Measurements from ENCODE around the gene AKT2. TPM values are rescaled to one million over a fixed set of nuclear protein-coding genes. Genes with fewer than 3 reads are reported as not detected.

The AKT2 gene
- total RNA-seq, 1 experiment from 2014 or later, result 108 TPM

DNA sequence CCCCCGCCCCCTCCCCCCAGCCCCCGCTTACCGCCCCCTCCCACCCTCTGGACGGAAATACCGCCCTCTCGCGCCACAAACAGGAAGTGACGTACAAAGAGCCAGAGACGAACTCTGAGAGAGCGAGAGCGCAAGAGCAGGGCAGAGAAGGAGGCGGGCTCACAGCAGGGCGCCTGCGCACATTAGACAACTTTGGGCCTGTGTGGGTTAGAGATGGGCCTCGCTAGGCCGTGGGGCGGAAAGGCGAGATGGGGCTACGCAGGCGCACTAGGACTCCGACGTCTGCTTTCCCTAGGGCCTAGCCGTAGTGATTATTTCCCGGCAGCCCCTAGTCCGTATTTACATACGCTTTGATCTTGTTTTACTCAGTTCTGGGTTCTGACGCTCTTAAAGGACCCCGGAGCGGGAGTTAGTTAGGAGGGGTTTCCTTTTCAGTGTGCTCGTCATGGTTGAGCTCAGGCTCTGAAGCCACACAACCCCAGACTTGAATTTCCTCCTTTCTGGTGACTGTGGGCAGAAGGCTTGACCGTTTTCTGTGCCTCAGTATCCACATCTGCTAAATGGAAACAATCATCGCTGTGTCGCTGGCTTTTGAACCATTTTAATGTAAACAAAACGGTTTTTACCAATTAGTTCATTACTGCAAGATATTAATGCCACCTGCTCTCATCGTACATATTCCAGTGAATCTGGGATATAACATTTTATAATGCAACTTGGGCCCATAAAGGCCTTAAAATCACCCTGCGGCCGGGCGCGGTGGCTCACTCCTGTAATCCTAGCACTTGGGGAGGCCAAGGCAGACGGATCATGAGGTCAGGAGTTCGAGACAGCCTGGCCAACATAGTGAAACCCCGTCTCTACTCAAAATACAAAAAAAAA is 449 bp upstream of the AKT2 start:
- ChIA-PET POLR2A (interaction anchor here (0.7 to 2.5 kb wide), 7 partner anchors 10 to 360 kb away, joined by 3 to 15 read pairs (median 3); partner anchors contain the start of genes C19orf47 and PLD3), CTCF (interaction anchor here (0.6 kb wide), 1 partner anchor 15 kb away, joined by 3 read pairs; no protein-coding TSS in a partner anchor)
- TF ChIP-seq, protein P1, sequence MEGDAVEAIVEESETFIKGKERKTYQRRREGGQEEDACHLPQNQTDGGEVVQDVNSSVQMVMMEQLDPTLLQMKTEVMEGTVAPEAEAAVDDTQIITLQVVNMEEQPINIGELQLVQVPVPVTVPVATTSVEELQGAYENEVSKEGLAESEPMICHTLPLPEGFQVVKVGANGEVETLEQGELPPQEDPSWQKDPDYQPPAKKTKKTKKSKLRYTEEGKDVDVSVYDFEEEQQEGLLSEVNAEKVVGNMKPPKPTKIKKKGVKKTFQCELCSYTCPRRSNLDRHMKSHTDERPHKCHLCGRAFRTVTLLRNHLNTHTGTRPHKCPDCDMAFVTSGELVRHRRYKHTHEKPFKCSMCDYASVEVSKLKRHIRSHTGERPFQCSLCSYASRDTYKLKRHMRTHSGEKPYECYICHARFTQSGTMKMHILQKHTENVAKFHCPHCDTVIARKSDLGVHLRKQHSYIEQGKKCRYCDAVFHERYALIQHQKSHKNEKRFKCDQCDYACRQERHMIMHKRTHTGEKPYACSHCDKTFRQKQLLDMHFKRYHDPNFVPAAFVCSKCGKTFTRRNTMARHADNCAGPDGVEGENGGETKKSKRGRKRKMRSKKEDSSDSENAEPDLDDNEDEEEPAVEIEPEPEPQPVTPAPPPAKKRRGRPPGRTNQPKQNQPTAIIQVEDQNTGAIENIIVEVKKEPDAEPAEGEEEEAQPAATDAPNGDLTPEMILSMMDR (IDR thresholded peaks at IDR 0.05; ENCODE audit: unreplicated experiment), result no peak
- DNase-seq (ENCODE audit: unreplicated experiment), result peak; percentile 100
- Mint-ChIP-seq H3K9me3 (ENCODE audit: unreplicated experiment) (no peaks in the 10 kb centered on the region), H3K36me3 (ENCODE audit: insufficient read depth, unreplicated experiment) (no peaks in the 10 kb centered on the region), H3K27ac (ENCODE audit: low read depth, unreplicated experiment) (peak overlapping the region; percentile 100), H3K27me3 (ENCODE audit: insufficient read depth, unreplicated experiment) (no peaks in the 10 kb centered on the region), H3K4me1 (ENCODE audit: insufficient read depth, unreplicated experiment) (peaks cover 19% of the 10 kb centered on the region), H3K4me3 (ENCODE audit: unreplicated experiment) (peak overlapping the region; percentile 92)
- intact Hi-C loops (cut with micrococcal nuclease), result no loop called here
- TSS peak; percentile 98 for BruUV-seq (replicated peaks)

DNA sequence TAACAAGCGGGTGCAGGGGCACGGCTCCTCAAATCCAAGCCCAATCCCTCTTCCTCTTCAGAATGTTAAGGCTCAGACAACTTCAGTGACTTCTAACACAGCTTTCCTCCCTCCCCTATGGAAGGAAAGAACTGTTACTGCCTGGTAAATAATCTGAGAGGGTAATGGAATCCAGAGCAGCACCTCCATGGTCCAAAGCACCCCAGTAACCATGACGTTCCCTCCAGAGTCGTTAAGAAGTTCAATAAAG is 969 bp downstream of the AKT2 start:
- BruUV-seq (replicated peaks), result TSS peak; percentile 48
- ChIA-PET CTCF (interaction anchor here (0.5 kb wide), 1 partner anchor 140 kb away, joined by 4 read pairs; no protein-coding TSS in a partner anchor), POLR2A (interaction anchor here (0.6 to 2.5 kb wide), 8 partner anchors 21 to 847 kb away, joined by 3 to 15 read pairs (median 4); partner anchors contain the start of genes MAP3K10 and ZNF780A)
- peak overlapping the region; percentile 92 for H3K4me3 Mint-ChIP-seq (ENCODE audit: unreplicated experiment)
- no peak for DNase-seq (ENCODE audit: unreplicated experiment)
- TF ChIP-seq, protein P1 (IDR thresholded peaks at IDR 0.05; ENCODE audit: unreplicated experiment), result no peak
- H3K27ac Mint-ChIP-seq (ENCODE audit: low read depth, unreplicated experiment), result peak overlapping the region; percentile 100
- no peaks in the 10 kb centered on the region for H3K9me3 Mint-ChIP-seq (ENCODE audit: unreplicated experiment)
- intact Hi-C loops (cut with micrococcal nuclease), result no loop called here
- peaks cover 23% of the 10 kb centered on the region for H3K4me1 Mint-ChIP-seq (ENCODE audit: insufficient read depth, unreplicated experiment)
- H3K27me3 Mint-ChIP-seq (ENCODE audit: insufficient read depth, unreplicated experiment), result no peaks in the 10 kb centered on the region
- H3K36me3 Mint-ChIP-seq (ENCODE audit: insufficient read depth, unreplicated experiment), result no peaks in the 10 kb centered on the region

DNA sequence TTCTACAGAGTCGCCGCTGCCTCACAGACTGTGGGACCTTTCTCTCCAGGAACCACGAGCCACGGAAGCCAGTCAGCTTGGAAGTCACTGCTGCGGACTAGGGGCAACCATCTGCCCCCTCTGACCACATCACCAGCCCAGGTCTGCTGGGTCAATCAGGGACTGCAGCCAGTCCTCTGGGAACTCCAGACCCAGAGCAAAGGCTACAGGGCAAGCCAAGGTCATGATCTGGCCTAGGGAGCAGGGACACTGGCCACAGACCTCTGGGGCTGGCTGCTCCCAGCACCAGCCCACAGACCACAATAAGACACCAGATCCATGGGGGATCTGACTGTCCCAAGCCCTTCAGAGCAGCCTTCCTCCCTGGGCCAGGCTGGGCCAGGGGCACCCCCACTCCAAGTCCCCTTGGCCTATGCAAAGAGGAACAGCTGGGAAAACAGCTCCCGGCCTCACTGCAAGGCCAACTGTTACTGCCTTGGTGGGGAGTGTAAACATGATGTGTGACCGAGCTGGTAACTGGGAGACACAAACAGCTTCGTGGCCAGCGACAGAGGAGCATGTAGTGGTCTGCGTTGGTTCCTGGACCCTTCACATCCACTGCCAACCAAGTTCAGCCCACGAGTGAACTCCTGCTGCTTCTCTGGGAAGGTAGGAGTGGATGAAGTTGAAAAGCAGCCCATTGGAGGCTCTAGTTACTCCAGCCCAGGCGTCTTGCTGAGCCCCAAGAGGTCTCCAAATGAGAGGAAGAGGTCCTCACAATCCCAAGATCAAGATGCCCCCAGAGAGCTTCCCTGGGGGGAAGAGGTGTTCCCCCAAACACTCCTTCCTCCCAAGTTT is 1.5 kb downstream of the AKT2 start:
- H3K4me1 Mint-ChIP-seq (ENCODE audit: insufficient read depth, unreplicated experiment), result peaks cover 23% of the 10 kb centered on the region
- intact Hi-C loops (cut with micrococcal nuclease), result no loop called here
- DNase-seq (ENCODE audit: unreplicated experiment), result no peak
- no peaks in the 10 kb centered on the region for H3K36me3 Mint-ChIP-seq (ENCODE audit: insufficient read depth, unreplicated experiment)
- ChIA-PET CTCF (interaction anchor here (0.7 to 1.0 kb wide), 3 partner anchors 9 to 523 kb away, joined by 3 to 4 read pairs (median 3); no protein-coding TSS in a partner anchor), POLR2A (interaction anchor here (0.6 to 2.5 kb wide), 8 partner anchors 21 to 847 kb away, joined by 3 to 15 read pairs (median 4); partner anchors contain the start of genes MAP3K10 and ZNF780A)
- H3K27me3 Mint-ChIP-seq (ENCODE audit: insufficient read depth, unreplicated experiment), result no peaks in the 10 kb centered on the region
- H3K27ac Mint-ChIP-seq (ENCODE audit: low read depth, unreplicated experiment), result peak overlapping the region; percentile 100
- no TSS peak for BruUV-seq (replicated peaks)
- TF ChIP-seq, protein P1 (IDR thresholded peaks at IDR 0.05; ENCODE audit: unreplicated experiment), result no peak
- peak overlapping the region; percentile 92 for H3K4me3 Mint-ChIP-seq (ENCODE audit: unreplicated experiment)
- H3K9me3 Mint-ChIP-seq (ENCODE audit: unreplicated experiment), result no peaks in the 10 kb centered on the region

DNA sequence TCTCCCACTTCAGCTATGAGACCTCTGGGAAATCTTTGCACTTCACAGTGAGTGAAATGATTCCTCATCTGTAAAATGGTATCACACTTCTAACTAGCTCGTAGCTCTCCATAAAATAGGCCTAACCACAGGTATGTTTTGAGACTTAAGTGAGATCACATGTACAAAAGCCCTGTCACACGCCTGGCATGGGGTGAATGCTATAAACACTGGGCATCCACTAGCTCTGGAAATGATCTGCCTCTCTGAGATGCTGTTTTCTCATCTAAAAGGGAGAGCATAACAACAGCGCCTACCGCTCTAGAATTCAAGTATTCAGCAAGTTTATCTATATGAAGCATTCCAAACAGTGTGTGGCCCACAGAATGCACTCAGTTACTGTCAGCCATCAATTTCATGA is 2.2 kb downstream of the AKT2 start:
- peak overlapping the region; percentile 100 for H3K27ac Mint-ChIP-seq (ENCODE audit: low read depth, unreplicated experiment)
- DNase-seq (ENCODE audit: unreplicated experiment), result no peak
- H3K4me1 Mint-ChIP-seq (ENCODE audit: insufficient read depth, unreplicated experiment), result peaks cover 25% of the 10 kb centered on the region
- H3K4me3 Mint-ChIP-seq (ENCODE audit: unreplicated experiment), result peak overlapping the region; percentile 92
- TF ChIP-seq, protein P1 (IDR thresholded peaks at IDR 0.05; ENCODE audit: unreplicated experiment), result no peak
- intact Hi-C loops (cut with micrococcal nuclease), result no loop called here
- ChIA-PET POLR2A (no interaction called here), CTCF (interaction anchor here (0.5 to 1.0 kb wide), 5 partner anchors 9 to 524 kb away, joined by 3 to 4 read pairs (median 3); no protein-coding TSS in a partner anchor)
- no peaks in the 10 kb centered on the region for H3K9me3 Mint-ChIP-seq (ENCODE audit: unreplicated experiment)
- no TSS peak for BruUV-seq (replicated peaks)
- no peaks in the 10 kb centered on the region for H3K27me3 Mint-ChIP-seq (ENCODE audit: insufficient read depth, unreplicated experiment)
- peaks cover 4% of the 10 kb centered on the region for H3K36me3 Mint-ChIP-seq (ENCODE audit: insufficient read depth, unreplicated experiment)

Measured in MCF 10A (cell line).